Left ventricle myocardium superior (tissue), 1 donor: Measurements from ENCODE around the gene KSR1. TPM values are rescaled to one million over a fixed set of nuclear protein-coding genes. Genes with fewer than 3 reads are reported as not detected.
"Not testable (repeated sequence)": the region's sequence is repeated elsewhere in the genome, so short reads cannot be mapped to it uniquely, and the experiment has no call there.

Experiments used
- ATAC-seq: fragments of 200-7000 bp; cut with Tn5 transposase; one replicate; pipeline ENCODE4 v1.9.1; 2020; ENCODE audit warnings: mild to moderate bottlenecking, moderate library complexity
- DNase-seq: peaks from one replicate; pipeline ENCODE4 v3.0.0-alpha.2; 2020
- intact Hi-C: fragments of 100-400 bp; cut with micrococcal nuclease; formaldehyde crosslinking; loops from one replicate; pipeline ENCODE4 v1.11.0; 2022
- long read RNA-seq: library from polyadenylated mRNA; unstranded; transcript quantifications from one replicate; pipeline ENCODE4 v2.0.0, GENCODE V29; 2021
- total RNA-seq: library from RNA; stranded (reverse); fragmentation: NEBNext Ultra II Directional; extraction: Animal tissue kit (Norgen Biotek cat#: 25700); gene quantifications from one replicate; pipeline ENCODE4 v1.2.1, GENCODE V29; 2021
- donor health status: DM: no; HTN: yes; CAD: no; lungs with severe emphysema.

Gene KSR1
- 10.2 TPM for total RNA-seq
- long read RNA-seq, result 0 reads

GRCh38 chr17:27455914-27456680, at the start of gene KSR1:
TSS of gene KSR1 (plus strand) at chr17:27456448. CDS start at chr17:27456644, 196 bp downstream.
- peak; percentile 89 for DNase-seq
- peak; percentile 96 for ATAC-seq
- intact Hi-C loops, result no loop called here

- peak; percentile 50 for ATAC-seq
- intact Hi-C loops, result no loop called here
These were observed 48.1 kb upstream of the KSR1 start for GRCh38 chr17:27407916-27408864.

GRCh38 chr17:27408891-27409290, 47.4 kb upstream of the KSR1 start:
- intact Hi-C loops, result no loop called here
- DNase-seq, result no peak
- ATAC-seq, result peak; percentile 31

More at GRCh38 chr17:27407916-27408864, 48.1 kb upstream of the KSR1 start:
- no peak for DNase-seq

- ATAC-seq, DNase-seq, intact Hi-C loops: not testable (repeated sequence)
These were observed 44.1 kb upstream of the KSR1 start for GRCh38 chr17:27412158-27412557.

GRCh38 chr17:27413315-27413714, 42.9 kb upstream of the KSR1 start:
- DNase-seq (no peak), ATAC-seq (no peak)
- intact Hi-C loops, result no loop called here

- ATAC-seq (no peak), DNase-seq (no peak)
- intact Hi-C loops, result no loop called here
These were observed 42.5 kb upstream of the KSR1 start for GRCh38 chr17:27413792-27414191.

- ATAC-seq (no peak), DNase-seq (no peak)
- intact Hi-C loops, result no loop called here
These were observed 42.0 kb upstream of the KSR1 start for GRCh38 chr17:27414271-27414670.

GRCh38 chr17:27414694-27415093, 41.6 kb upstream of the KSR1 start:
- DNase-seq (no peak), ATAC-seq (no peak)
- intact Hi-C loops, result no loop called here

- DNase-seq, result no peak
- intact Hi-C loops, result no loop called here
- no peak for ATAC-seq
These were observed 41.0 kb upstream of the KSR1 start for GRCh38 chr17:27415120-27415795.

- ATAC-seq (no peak), DNase-seq (no peak)
- intact Hi-C loops, result no loop called here
These were observed 38.5 kb upstream of the KSR1 start for GRCh38 chr17:27417596-27418365.

GRCh38 chr17:27418366-27418615, 38.0 kb upstream of the KSR1 start:
- DNase-seq (no peak), ATAC-seq (no peak)
- intact Hi-C loops, result no loop called here

GRCh38 chr17:27419156-27419555, 37.1 kb upstream of the KSR1 start:
- DNase-seq (no peak), ATAC-seq (no peak)
- intact Hi-C loops, result no loop called here

GRCh38 chr17:27420211-27420950, 35.9 kb upstream of the KSR1 start:
- intact Hi-C loops, result no loop called here
- ATAC-seq, result no peak
- DNase-seq, result no peak

- intact Hi-C loops, result no loop called here
These were observed 35.1 kb upstream of the KSR1 start for GRCh38 chr17:27421111-27421510.

GRCh38 chr17:27421626-27422025, 34.6 kb upstream of the KSR1 start:
- ATAC-seq, intact Hi-C loops, DNase-seq: not testable (repeated sequence)

More at GRCh38 chr17:27421111-27421510, 35.1 kb upstream of the KSR1 start:
- DNase-seq, result no peak
- ATAC-seq, result no peak

GRCh38 chr17:27422601-27423000, 33.6 kb upstream of the KSR1 start:
- DNase-seq (no peak), ATAC-seq (no peak)
- intact Hi-C loops, result no loop called here

- ATAC-seq, result no peak
- intact Hi-C loops, result no loop called here
These were observed 32.6 kb upstream of the KSR1 start for GRCh38 chr17:27423651-27424050.

GRCh38 chr17:27424516-27424915, 31.7 kb upstream of the KSR1 start:
- intact Hi-C loops, result no loop called here
- no peak for ATAC-seq
- DNase-seq, result no peak

More at GRCh38 chr17:27423651-27424050, 32.6 kb upstream of the KSR1 start:
- DNase-seq, result no peak
